ACHN (cell line): ENCODE measurements around the gene ARPC1A.
A peak's percentile ranks its signal among the peaks of the same experiment; 100 is the strongest.
"Not testable (repeated sequence)": the region's sequence is repeated elsewhere in the genome, so short reads cannot be mapped to it uniquely, and the experiment has no call there.

Experiments
- DNase-seq: peaks from one replicate; pipeline ENCODE4 v3.0.0-alpha.2; 2015
- in situ Hi-C: cut with HindIII; loops from 2 replicates; pipeline ENCODE4 v1.10.0; 2017; ENCODE audit warnings: low sequenced_read_pairs, low pct_ligation_motif_present, low pct_unique_long_range_greater_than_20kb

Gene ARPC1A

GRCh38 chr7:99396418-99397296, 71.0 kb downstream of the ARPC1A start:
- DNase-seq = no peak
- in situ Hi-C loops = no loop called here

- DNase-seq = no peak
- in situ Hi-C loops = no loop called here
These were observed 71.7 kb downstream of the ARPC1A start for GRCh38 chr7:99397297-99397983.

GRCh38 chr7:99398891-99399445, 73.3 kb downstream of the ARPC1A start:
- in situ Hi-C loops = no loop called here
- no peak for DNase-seq

- in situ Hi-C loops = no loop called here
- no peak for DNase-seq
These were observed 73.9 kb downstream of the ARPC1A start for GRCh38 chr7:99399597-99399996.

- no peak for DNase-seq
- in situ Hi-C loops = no loop called here
These were observed 77.2 kb downstream of the ARPC1A start for GRCh38 chr7:99402854-99403253.

GRCh38 chr7:99403764-99404163, 78.1 kb downstream of the ARPC1A start:
- DNase-seq = no peak
- in situ Hi-C loops = no loop called here

- DNase-seq = no peak
These were observed 78.7 kb downstream of the ARPC1A start for GRCh38 chr7:99404235-99404976.

GRCh38 chr7:99404977-99405320, 79.3 kb downstream of the ARPC1A start:
- no peak for DNase-seq
- in situ Hi-C loops = no loop called here

More at GRCh38 chr7:99404235-99404976, 78.7 kb downstream of the ARPC1A start:
- in situ Hi-C loops = no loop called here

GRCh38 chr7:99406557-99406956, 80.9 kb downstream of the ARPC1A start:
- no peak for DNase-seq

GRCh38 chr7:99407872-99408378, 82.2 kb downstream of the ARPC1A start:
- DNase-seq = peak; percentile 87
- in situ Hi-C loops = no loop called here

More at GRCh38 chr7:99406557-99406956, 80.9 kb downstream of the ARPC1A start:
- in situ Hi-C loops = no loop called here

- DNase-seq = peak; percentile 95
- in situ Hi-C loops = no loop called here
These were observed 82.9 kb downstream of the ARPC1A start, which contains the start of the genes BUD31 and PDAP1 for GRCh38 chr7:99408379-99409191. Gene BUD31, plus strand, starts transcription at chr7:99408969. Its CDS starts 2,124 bp downstream, at chr7:99411093. Gene PDAP1, minus strand, starts transcription at chr7:99408597. Its CDS starts 49 bp downstream, at chr7:99408548.

GRCh38 chr7:99409192-99409572, 83.5 kb downstream of the ARPC1A start:
- in situ Hi-C loops = no loop called here
- DNase-seq = peak; percentile 45

- in situ Hi-C loops = no loop called here
These were observed 84.1 kb downstream of the ARPC1A start for GRCh38 chr7:99409806-99410205.

GRCh38 chr7:99410635-99411034, 84.9 kb downstream of the ARPC1A start:
- no peak for DNase-seq
- in situ Hi-C loops = no loop called here

More at GRCh38 chr7:99409806-99410205, 84.1 kb downstream of the ARPC1A start:
- no peak for DNase-seq

- peak; percentile 80 for DNase-seq
- in situ Hi-C loops = not testable (repeated sequence)
These were observed 89.9 kb downstream of the ARPC1A start for GRCh38 chr7:99415513-99416127.
